A673 (cell line): ENCODE data around the gene ZNF622. TPM values are rescaled to one million over a fixed set of nuclear protein-coding genes. Genes with fewer than 3 reads are reported as not detected.

Source experiments
- BruUV-seq: library from RNA; stranded (reverse); fragments of 400-500 nt; replicated peaks from 2 replicates; lab custom pipeline; 2021; lab: Mats Ljungman, UMichigan
- CTCF ChIA-PET: fragments of 300-600 bp; sonication (Branson Sonifier 250); formaldehyde crosslinking; loops from one replicate; lab custom pipeline; 2022; ENCODE audit warnings: antibody characterized with exemption; lab: Charles Lee
- POLR2A ChIA-PET: fragments of 300-600 bp; sonication (Branson Sonifier 250); formaldehyde crosslinking; loops from one replicate; lab custom pipeline; 2022; ENCODE audit warnings: antibody characterized with exemption; ENCODE audit not compliant: low non-redundant PET; lab: Charles Lee
- DNase-seq: peaks from one replicate; pipeline ENCODE4 v3.0.0-alpha.2; 2015; ENCODE audit warnings: low spot score
- H3K27ac ChIP-seq: fragments of 200-600 bp; sonication (generic); 2 replicates; pipeline ENCODE4 v1.5.1; 2016; ENCODE audit warnings: mixed run types, low read depth, mild to moderate bottlenecking, mixed read lengths, antibody characterized with exemption, low read length; ENCODE audit not compliant: poor library complexity, severe bottlenecking
- H3K27me3 ChIP-seq: fragments of 200-600 bp; sonication (generic); replicated peaks from 2 replicates; pipeline ENCODE4 v1.6.1; 2017; ENCODE audit warnings: mixed run types, low read depth, mild to moderate bottlenecking, mixed read lengths, antibody characterized with exemption, low read length; ENCODE audit not compliant: insufficient read depth, poor library complexity
- H3K36me3 ChIP-seq: fragments of 200-600 bp; sonication (generic); 2 replicates; pipeline ENCODE4 v1.6.1; 2016; ENCODE audit warnings: mixed run types, mild to moderate bottlenecking, mixed read lengths, antibody characterized with exemption, low read length; ENCODE audit not compliant: insufficient read depth, poor library complexity, severe bottlenecking
- H3K4me1 ChIP-seq: fragments of 200-600 bp; sonication (generic); 2 replicates; pipeline ENCODE4 v1.6.1; 2017; ENCODE audit warnings: mixed run types, mild to moderate bottlenecking, mixed read lengths, antibody characterized with exemption, low read length; ENCODE audit not compliant: insufficient read depth, poor library complexity, severe bottlenecking
- H3K4me3 ChIP-seq: fragments of 200-600 bp; sonication (generic); 2 replicates; pipeline ENCODE4 v1.5.1; 2016; ENCODE audit warnings: low read depth, mixed run types, mild to moderate bottlenecking, mixed read lengths, low read length; ENCODE audit not compliant: poor library complexity, severe bottlenecking
- H3K9me3 ChIP-seq: fragments of 200-600 bp; sonication (generic); 2 replicates; pipeline ENCODE4 v1.6.1; 2016; ENCODE audit warnings: mixed run types, low read depth, mild to moderate bottlenecking, mixed read lengths, antibody characterized with exemption, low read length; ENCODE audit not compliant: poor library complexity, severe bottlenecking
- EZH2 ChIP-seq: fragments of 200-600 bp; sonication (generic); IDR thresholded peaks from 2 replicates; pipeline ENCODE4 v1.6.1; 2017; ENCODE audit warnings: borderline replicate concordance, low read depth, mild to moderate bottlenecking, mixed read lengths, antibody characterized with exemption, low read length; ENCODE audit not compliant: poor library complexity, severe bottlenecking
- intact Hi-C: fragments of 100-400 bp; cut with micrococcal nuclease; formaldehyde crosslinking; loops from one replicate; pipeline ENCODE4 v1.10.0; 2022; ENCODE audit not compliant: unreplicated experiment
- total RNA-seq: library from RNA; stranded (reverse); gene quantifications from 2 replicates; pipeline ENCODE4 v1.2.3, GENCODE V29; 2021
- TF ChIP-seq, protein P1 (sequence below): fragments of 300-800, 200-600 bp; sonication (generic); conservative IDR thresholded peaks from 2 replicates; pipeline ENCODE4 v1.5.1; 2017; ENCODE audit warnings: low read depth, mild to moderate bottlenecking, antibody characterized with exemption, low read length, moderate library complexity, mixed read lengths

The ZNF622 gene
- total RNA-seq, 1 experiment from 2014 or later = 36.0 TPM

DNA sequence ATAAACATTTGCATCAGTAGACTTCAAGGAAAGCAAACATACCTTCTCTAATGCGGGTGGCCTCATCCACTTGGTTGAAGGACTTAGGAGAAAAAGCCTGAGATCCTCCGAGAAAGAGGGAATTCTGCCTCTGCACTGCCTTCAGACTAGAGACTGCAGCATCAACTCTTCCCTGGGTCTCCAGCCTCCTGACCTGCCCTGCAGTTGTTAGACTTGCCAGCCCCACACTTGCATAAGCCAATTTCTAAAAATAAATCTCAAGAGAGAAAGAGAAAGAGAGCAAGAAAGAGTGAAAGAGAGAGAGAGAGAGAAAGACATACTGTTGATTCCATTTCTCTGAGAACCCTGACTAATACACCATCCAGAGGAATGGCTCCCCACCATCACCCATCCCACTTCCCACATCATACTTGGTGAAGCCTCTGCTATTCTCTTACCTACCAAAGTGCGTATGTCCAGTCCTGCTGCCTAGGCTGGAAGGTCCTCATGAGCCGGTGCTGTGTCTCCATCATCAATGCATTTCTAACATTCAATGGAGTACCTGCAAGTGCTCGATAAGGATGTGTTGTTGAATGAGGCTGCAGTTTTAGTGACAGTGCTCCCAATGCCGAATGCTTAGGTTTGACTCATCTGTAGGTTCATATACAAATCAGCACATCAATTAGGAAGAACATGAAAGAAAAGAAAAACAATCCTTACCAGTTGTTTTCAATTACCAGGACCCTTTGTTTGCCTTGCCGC is 35.1 kb downstream of the ZNF622 start:
- BruUV-seq = no TSS peak
- ChIA-PET CTCF (no interaction called here), POLR2A (no interaction called here)

DNA sequence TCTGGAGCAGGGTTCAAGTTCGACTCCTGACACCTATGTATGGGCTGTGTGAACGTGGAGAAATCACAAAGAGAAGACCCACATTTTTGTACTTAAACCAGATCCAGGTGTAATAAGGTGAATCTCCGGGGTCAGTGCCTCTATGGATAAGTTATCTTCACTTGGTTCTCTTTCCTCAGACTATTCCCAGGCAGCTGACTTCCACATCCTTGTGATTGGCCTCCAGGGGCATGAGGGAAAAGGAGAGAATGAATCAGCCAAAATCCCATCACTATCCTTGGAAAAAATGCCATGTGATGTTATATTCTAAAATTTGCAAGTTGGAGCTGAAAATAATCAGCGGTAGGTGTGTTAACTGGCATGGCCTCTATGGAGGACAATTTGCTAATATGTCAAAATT is 37.2 kb downstream of the ZNF622 start:
- intact Hi-C loops = no loop called here
- no peak for DNase-seq
- no peak for TF ChIP-seq EZH2
- TF ChIP-seq, protein P1, sequence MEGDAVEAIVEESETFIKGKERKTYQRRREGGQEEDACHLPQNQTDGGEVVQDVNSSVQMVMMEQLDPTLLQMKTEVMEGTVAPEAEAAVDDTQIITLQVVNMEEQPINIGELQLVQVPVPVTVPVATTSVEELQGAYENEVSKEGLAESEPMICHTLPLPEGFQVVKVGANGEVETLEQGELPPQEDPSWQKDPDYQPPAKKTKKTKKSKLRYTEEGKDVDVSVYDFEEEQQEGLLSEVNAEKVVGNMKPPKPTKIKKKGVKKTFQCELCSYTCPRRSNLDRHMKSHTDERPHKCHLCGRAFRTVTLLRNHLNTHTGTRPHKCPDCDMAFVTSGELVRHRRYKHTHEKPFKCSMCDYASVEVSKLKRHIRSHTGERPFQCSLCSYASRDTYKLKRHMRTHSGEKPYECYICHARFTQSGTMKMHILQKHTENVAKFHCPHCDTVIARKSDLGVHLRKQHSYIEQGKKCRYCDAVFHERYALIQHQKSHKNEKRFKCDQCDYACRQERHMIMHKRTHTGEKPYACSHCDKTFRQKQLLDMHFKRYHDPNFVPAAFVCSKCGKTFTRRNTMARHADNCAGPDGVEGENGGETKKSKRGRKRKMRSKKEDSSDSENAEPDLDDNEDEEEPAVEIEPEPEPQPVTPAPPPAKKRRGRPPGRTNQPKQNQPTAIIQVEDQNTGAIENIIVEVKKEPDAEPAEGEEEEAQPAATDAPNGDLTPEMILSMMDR = no peak
- CTCF ChIA-PET = no interaction called here
- BruUV-seq = no TSS peak
- Histone ChIP-seq H3K36me3 (no peaks in the 10 kb centered on the region), H3K27me3 (peaks cover 36% of the 10 kb centered on the region), H3K4me3 (no peak overlapping the region), H3K4me1 (peaks cover 5% of the 10 kb centered on the region), H3K9me3 (no peaks in the 10 kb centered on the region), H3K27ac (no peak overlapping the region)
- POLR2A ChIA-PET = no interaction called here

More for the DNA sequence above, 35.1 kb downstream of the ZNF622 start:
- H3K4me1 ChIP-seq = peaks cover 5% of the 10 kb centered on the region
- intact Hi-C loops = no loop called here
- no peaks in the 10 kb centered on the region for H3K36me3 ChIP-seq
- H3K27ac ChIP-seq = no peak overlapping the region
- H3K9me3 ChIP-seq = no peaks in the 10 kb centered on the region
- H3K4me3 ChIP-seq = no peak overlapping the region
- TF ChIP-seq, protein P1 = no peak
- no peak for TF ChIP-seq EZH2
- peaks cover 42% of the 10 kb centered on the region for H3K27me3 ChIP-seq
- no peak for DNase-seq

DNA sequence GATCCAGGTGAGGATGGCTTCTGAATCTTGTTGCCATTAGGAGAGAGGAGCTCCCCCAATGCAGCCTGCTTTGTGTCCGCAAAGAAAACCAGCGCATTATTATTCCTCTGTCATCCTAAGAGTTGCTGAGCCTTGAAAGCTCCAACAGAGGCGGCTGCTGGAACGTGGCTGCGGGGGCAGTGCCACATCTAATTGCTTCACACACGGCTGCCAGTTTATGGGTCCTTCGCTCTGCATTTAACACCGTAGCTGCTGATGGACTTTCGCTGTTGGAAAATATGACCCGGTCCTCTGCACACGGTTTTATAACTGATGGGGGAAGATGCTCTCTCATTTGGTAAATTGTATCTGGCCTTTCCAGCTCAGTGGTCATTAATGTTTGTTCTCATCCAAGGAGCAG is 38.0 kb downstream of the ZNF622 start:
- no peaks in the 10 kb centered on the region for H3K9me3 ChIP-seq
- no TSS peak for BruUV-seq
- peak; percentile 9 for DNase-seq
- no peak overlapping the region for H3K4me3 ChIP-seq
- ChIA-PET POLR2A (no interaction called here), CTCF (no interaction called here)
- no peak overlapping the region for H3K27ac ChIP-seq
- no peaks in the 10 kb centered on the region for H3K36me3 ChIP-seq
- peaks cover 28% of the 10 kb centered on the region for H3K27me3 ChIP-seq
- H3K4me1 ChIP-seq = peaks cover 5% of the 10 kb centered on the region
- TF ChIP-seq EZH2 = no peak
- TF ChIP-seq, protein P1 = no peak
- intact Hi-C loops = no loop called here
